Measurements from ENCODE around the gene PITPNM1. TPM values are rescaled to one million over a fixed set of nuclear protein-coding genes. Genes with fewer than 3 reads are reported as not detected.

PITPNM1 gene
- total RNA-seq, 4 donors from 2014 or later, result 24.5 to 35.9 (median 28.7) TPM

GRCh38 chr11:67532889-67533288 is 27.7 kb upstream of the PITPNM1 start:
- intact Hi-C loops (cut with DNase I), result no loop called here
- WGBS, 2 donors, result 82 to 87% methylated on average over 2 of the region's 2 CpGs

GRCh38 chr11:67530282-67530592 is 25.1 kb upstream of the PITPNM1 start:
- DNase-seq, result no peak
- Histone ChIP-seq H3K36me3 (no peaks in the 10 kb centered on the region), H3K9me3 (peaks cover 0 to 16% (median 9%) of the 10 kb centered on the region in 3 donors), H3K27ac (no peak overlapping the region), H3K27me3 (peaks cover 0 to 19% (median 0%) of the 10 kb centered on the region in 4 donors), H3K4me1 (no peaks in the 10 kb centered on the region), H3K4me3 (no peak overlapping the region)
- no peak for TF ChIP-seq CTCF (IDR thresholded peaks at IDR 0.05)
- no peak for TF ChIP-seq POLR2A (IDR thresholded peaks at IDR 0.05)
- WGBS, 2 donors, result 73 to 79% methylated on average over 2 to 5 of the region's 5 CpGs
- intact Hi-C loops (cut with DNase I), result no loop called here

More at GRCh38 chr11:67532889-67533288, 27.7 kb upstream of the PITPNM1 start:
- Histone ChIP-seq H3K4me1 (no peaks in the 10 kb centered on the region), H3K27me3 (peaks cover 0 to 14% (median 0%) of the 10 kb centered on the region in 4 donors), H3K27ac (no peak overlapping the region), H3K36me3 (no peaks in the 10 kb centered on the region), H3K4me3 (no peak overlapping the region), H3K9me3 (peaks cover 0 to 16% (median 9%) of the 10 kb centered on the region in 3 donors)
- DNase-seq, result no peak
- TF ChIP-seq CTCF (IDR thresholded peaks at IDR 0.05) (no peak), POLR2A (IDR thresholded peaks at IDR 0.05) (no peak)

GRCh38 chr11:67528376-67528775 is 23.2 kb upstream of the PITPNM1 start:
- no peak for DNase-seq
- WGBS, 2 donors, result 87 to 96% methylated on average over 4 of the region's 4 CpGs
- TF ChIP-seq POLR2A (IDR thresholded peaks at IDR 0.05), result no peak
- no peak for TF ChIP-seq CTCF (IDR thresholded peaks at IDR 0.05)
- peaks cover 0 to 37% (median 0%) of the 10 kb centered on the region in 4 donors for H3K27me3 ChIP-seq
- H3K27ac ChIP-seq, result no peak overlapping the region
- no peak overlapping the region for H3K4me3 ChIP-seq
- intact Hi-C loops (cut with DNase I), result no loop called here
- H3K9me3 ChIP-seq, result peaks cover 0 to 2% (median 2%) of the 10 kb centered on the region in 3 donors
- no peaks in the 10 kb centered on the region for H3K36me3 ChIP-seq
- H3K4me1 ChIP-seq, result no peaks in the 10 kb centered on the region

DNA sequence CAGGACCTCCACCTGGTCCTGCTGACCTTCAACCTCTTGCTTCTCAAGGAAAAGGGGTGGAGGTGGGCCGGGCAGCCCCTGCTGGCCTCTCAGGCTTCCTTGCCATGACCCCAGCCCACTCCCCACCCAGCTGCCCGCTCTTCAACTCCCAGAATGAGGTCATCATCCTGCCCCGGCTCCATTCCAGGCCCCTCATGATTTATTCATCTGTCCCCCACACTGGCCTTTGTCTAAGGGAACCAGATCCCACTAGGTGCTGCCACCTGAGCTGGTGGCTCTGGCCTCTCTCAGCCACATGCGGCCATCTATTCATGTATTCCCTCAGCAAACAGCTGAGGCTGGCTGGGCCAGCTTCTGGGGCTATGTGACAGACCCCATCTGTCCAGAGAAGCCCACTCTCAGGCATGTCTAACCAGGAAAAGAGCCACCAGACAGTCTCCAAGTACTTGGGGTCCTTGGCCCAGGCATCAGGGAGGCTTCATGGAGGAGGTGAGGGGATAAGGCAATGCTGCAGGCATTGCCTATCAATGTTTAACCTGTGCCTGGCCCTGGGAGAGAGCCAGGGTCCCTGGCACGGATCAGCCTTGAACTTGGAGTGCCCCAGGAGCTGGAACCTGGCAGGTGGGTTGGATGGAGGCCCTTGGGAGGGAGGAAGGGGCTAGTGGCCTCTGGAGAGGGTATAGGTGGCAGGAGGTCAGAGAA is 20.3 kb upstream of the PITPNM1 start:
- intact Hi-C loops (cut with DNase I), result no loop called here
- Histone ChIP-seq H3K4me3 (no peak overlapping the region), H3K27me3 (peaks cover 0 to 48% (median 0%) of the 10 kb centered on the region in 4 donors), H3K27ac (no peak overlapping the region), H3K9me3 (no peaks in the 10 kb centered on the region), H3K4me1 (no peaks in the 10 kb centered on the region), H3K36me3 (no peaks in the 10 kb centered on the region)
- TF ChIP-seq POLR2A (IDR thresholded peaks at IDR 0.05) (no peak), CTCF (IDR thresholded peaks at IDR 0.05) (no peak)
- no peak for DNase-seq
- 68 to 70% methylated on average over 3 of the region's 5 CpGs for WGBS, 2 donors

GRCh38 chr11:67524480-67524808 is 19.3 kb upstream of the PITPNM1 start:
- Histone ChIP-seq H3K4me3 (no peak overlapping the region), H3K9me3 (no peaks in the 10 kb centered on the region), H3K4me1 (no peaks in the 10 kb centered on the region), H3K27ac (no peak overlapping the region), H3K27me3 (peaks cover 0 to 42% (median 0%) of the 10 kb centered on the region in 4 donors), H3K36me3 (no peaks in the 10 kb centered on the region)
- no peak for DNase-seq
- TF ChIP-seq CTCF (IDR thresholded peaks at IDR 0.05) (no peak), POLR2A (IDR thresholded peaks at IDR 0.05) (no peak)
- intact Hi-C loops (cut with DNase I), result no loop called here
- WGBS, 2 donors, result 81 to 85% methylated on average over 9 of the region's 9 CpGs
